A549 (cell line): Measurements from ENCODE around the gene HSD11B2. TPM values are rescaled to one million over a fixed set of nuclear protein-coding genes. Genes with fewer than 3 reads are reported as not detected.

Source experiments
- ATAC-seq, 2 experiments: fragments of 200-7000 bp in 1 of 2; fragments of >200 bp in 1 of 2; cut with Nextera tagmentation in 1 of 2; cut with Tn5 transposase in 1 of 2; 3 replicates each; pipeline versions ENCODE4 v1.8.0 to v1.9.1; 2018 to 2020; ENCODE audit warnings: mild to moderate bottlenecking in 1 of 2, moderate library complexity in 1 of 2
- CTCF ChIA-PET: fragments of 300-600 bp; sonication (Branson Sonifier 250); formaldehyde crosslinking; extraction: SDS; loops from one replicate; lab custom pipeline; 2021; ENCODE audit warnings: antibody characterized with exemption, inconsistent platforms; lab: Yijun Ruan, JAX
- POLR2A ChIA-PET: fragments of 350-600 bp; formaldehyde crosslinking; extraction: SDS; loops from one replicate; lab custom pipeline; 2021; ENCODE audit warnings: antibody characterized with exemption, inconsistent platforms; lab: Yijun Ruan, JAX
- DNase-seq, 2 experiments: peaks; one replicate each; pipeline versions ENCODE4 v3.0.0 to v3.0.0-alpha.2; 2011 to 2016; ENCODE audit warnings: low read depth in 1 of 2, low spot score in 1 of 2
- FAIRE-seq: peaks from 2 replicates; lab custom pipeline; 2011; peaks lifted over from hg19 to GRCh38; lab: Jason Lieb, UNC
- H3K27ac ChIP-seq, 2 experiments: fragments of >200 bp; sonication (Bioruptor Twin); formaldehyde crosslinking; 3 replicates each; pipeline ENCODE4 v1.5.1; 2016 to 2017
- H3K4me1 ChIP-seq: fragments of >200 bp; sonication (Bioruptor Twin); formaldehyde crosslinking; 3 replicates; pipeline ENCODE4 v1.6.1; 2016
- H3K4me2 ChIP-seq: fragments of >200 bp; sonication (Bioruptor Twin); formaldehyde crosslinking; 3 replicates; pipeline ENCODE4 v1.6.1; 2016
- H3K4me3 ChIP-seq: fragments of >200 bp; sonication (Bioruptor Twin); formaldehyde crosslinking; 3 replicates; pipeline ENCODE4 v1.5.1; 2016
- H3K9me3 ChIP-seq: fragments of >200 bp; sonication (Bioruptor Twin); formaldehyde crosslinking; 3 replicates; pipeline ENCODE4 v1.6.1; 2016
- CBX8 ChIP-seq: fragments of 200-600 bp; sonication (generic); IDR thresholded peaks from 2 replicates; pipeline ENCODE4 v1.6.1; 2016
- CEBPB ChIP-seq, 2 experiments: fragments of >200 bp in 1 of 2; sonication (Bioruptor Twin) in 1 of 2; formaldehyde crosslinking in 1 of 2; IDR thresholded peaks; 2 replicates each; pipeline ENCODE4 v1.6.1; 2012 to 2016
- EHMT2 ChIP-seq: fragments of 200-600 bp; sonication (generic); IDR thresholded peaks from 2 replicates; pipeline ENCODE4 v1.6.1; 2016; ENCODE audit warnings: antibody characterized with exemption, low read depth, mild to moderate bottlenecking, moderate library complexity
- FOSB ChIP-seq: fragments of 250-450 bp; sonication (Bioruptor Pico); IDR thresholded peaks from 2 replicates; pipeline ENCODE4 v1.5.0; 2020; ENCODE audit warnings: mild to moderate bottlenecking, moderate library complexity
- FOSL2 ChIP-seq, 2 experiments: fragments of 450-650 bp in 1 of 2; fragments of >200 bp in 1 of 2; sonication (Bioruptor Twin) in 1 of 2; formaldehyde crosslinking; IDR thresholded peaks; 2 replicates each; pipeline versions ENCODE4 v1.5.0 to v1.6.1; 2016 to 2020; ENCODE audit warnings: mild to moderate bottlenecking in 1 of 2, moderate library complexity in 1 of 2
- HDAC2 ChIP-seq: fragments of 200-600 bp; sonication (generic); IDR thresholded peaks from 2 replicates; pipeline ENCODE4 v1.6.1; 2016
- JUN ChIP-seq, 2 experiments: fragments of >200 bp; sonication (Bioruptor Twin); formaldehyde crosslinking; IDR thresholded peaks; 2 replicates in 1 of 2; 3 replicates in 1 of 2; pipeline ENCODE4 v1.6.1; 2016 to 2017
- MYC ChIP-seq: IDR thresholded peaks from 2 replicates; pipeline ENCODE4 v1.6.1; 2012; ENCODE audit warnings: mild to moderate bottlenecking, inconsistent platforms, low read length, improper control_type of control experiment, borderline replicate concordance
- NPAS2 ChIP-seq: fragments of 250-450 bp; sonication (Bioruptor Pico); IDR thresholded peaks from 2 replicates; pipeline ENCODE4 v1.8.0; 2022; ENCODE audit warnings: mild to moderate bottlenecking, moderate library complexity, borderline replicate concordance
- RNF2 ChIP-seq: fragments of 200-600 bp; sonication (generic); IDR thresholded peaks from 2 replicates; pipeline ENCODE4 v1.6.1; 2016; ENCODE audit warnings: low read depth, mild to moderate bottlenecking, antibody characterized with exemption, moderate library complexity, borderline replicate concordance
- ZFP36 ChIP-seq: fragments of 450-650 bp; IDR thresholded peaks from 2 replicates; pipeline ENCODE4 v1.6.1; 2014; ENCODE audit warnings: borderline replicate concordance; ENCODE audit not compliant: partially characterized antibody
- WGBS: methylation state at CpG from one replicate; pipeline ENCODE4 v1.1.6; 2017; ENCODE audit errors: missing lambda C conversion rate; 5-methylcytosine and 5-hydroxymethylcytosine counted together
- polyA plus RNA-seq, 4 experiments: library from polyadenylated mRNA; depleted of rRNA in 3 of 4; stranded (reverse); fragments of >200 nt; fragmentation: RNase III in 1 of 4; extraction: RNeasy Plus Mini Kit Qiagen cat#74134 plus additional on column Dnase treatment in 1 of 4; gene quantifications; 2 replicates in 3 of 4; 3 replicates in 1 of 4; pipeline ENCODE4 v1.2.3, GENCODE V29; 2011 to 2017
- TF ChIP-seq, protein P1 (sequence below): IDR thresholded peaks from 2 replicates; pipeline ENCODE4 v1.6.1; 2012; ENCODE audit warnings: low read depth, borderline replicate concordance
- TF ChIP-seq, protein P2 (sequence below): IDR thresholded peaks from 2 replicates; pipeline ENCODE4 v1.6.1; 2012
- TF ChIP-seq, protein P3 (sequence below): fragments of >200 bp; sonication (Bioruptor Twin); formaldehyde crosslinking; IDR thresholded peaks from 3 replicates; pipeline ENCODE4 v1.5.1; 2016
- TF ChIP-seq, protein P4 (sequence below): fragments of 200-600 bp; sonication (generic); IDR thresholded peaks from 2 replicates; pipeline ENCODE4 v1.6.1; 2016; ENCODE audit warnings: antibody characterized with exemption, mild to moderate bottlenecking, moderate library complexity
- TF ChIP-seq, protein P5 (sequence below): fragments of 150-350 bp; IDR thresholded peaks from 2 replicates; pipeline ENCODE4 v1.6.1; 2014; ENCODE audit warnings: low read depth, mild to moderate bottlenecking, low read length
- TF ChIP-seq, protein P6 (sequence below): fragments of >200 bp; sonication (Bioruptor Twin); formaldehyde crosslinking; IDR thresholded peaks from 2 replicates; pipeline ENCODE4 v1.6.1; 2016

HSD11B2 gene
- polyA plus RNA-seq, 2 of the 4 experiments (the other 2 are of a cell fraction) = 0.53 to 1.6 TPM

DNA sequence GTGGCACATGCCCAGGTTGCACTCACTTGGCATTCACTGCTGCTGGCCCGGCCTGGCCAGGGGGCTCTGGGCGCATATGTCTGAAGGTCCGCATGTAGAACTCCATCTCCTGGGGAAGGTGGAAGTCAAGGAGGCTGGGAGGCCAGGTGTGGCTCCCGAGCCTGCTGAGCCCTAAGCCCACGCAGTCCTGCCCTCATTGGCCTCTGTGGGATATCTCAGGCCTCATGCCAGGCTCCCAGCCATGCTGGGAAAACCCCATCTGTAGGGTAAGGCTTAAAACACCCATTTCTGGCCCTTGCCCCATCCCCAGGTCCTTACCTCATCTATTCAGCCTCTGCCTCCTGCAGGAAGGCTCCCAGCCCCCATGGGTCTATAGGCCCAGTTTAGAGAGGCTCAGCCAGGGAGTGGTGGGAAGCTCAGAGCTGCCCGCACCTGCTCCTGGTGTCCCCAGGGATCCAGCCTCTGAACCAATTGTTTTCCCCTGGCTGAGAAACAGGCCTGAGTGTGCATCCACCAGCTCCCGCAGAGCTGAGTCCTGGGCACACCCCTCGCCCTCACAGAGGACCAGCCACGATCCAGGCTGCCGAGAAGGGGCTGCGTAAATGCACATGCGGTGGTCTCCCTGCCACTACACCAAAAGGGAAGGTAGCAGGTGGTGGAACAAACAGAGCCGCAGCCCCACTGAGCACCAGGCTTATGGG is 35.3 kb upstream of the HSD11B2 start:
- no peaks in the 10 kb centered on the region for H3K9me3 ChIP-seq
- 82% methylated on average over 9 of the region's 13 CpGs for WGBS
- H3K4me3 ChIP-seq = no peak overlapping the region
- POLR2A ChIA-PET = interaction anchor here (0.8 kb wide), 1 partner anchor 69 kb away, joined by 3 read pairs; the partner anchor contains the start of genes KCTD19 and LRRC36
- peak overlapping the region; percentile 28 to 68; a peak in 3 of 6 replicates for H3K27ac ChIP-seq
- FAIRE-seq (no peak), DNase-seq (no peak), ATAC-seq (no peak; a peak in 1 of 6 replicates)
- H3K4me2 ChIP-seq = peak overlapping the region; percentile 66
- no peak for TF ChIP-seq EHMT2
- TF ChIP-seq NPAS2 (CRISPR knock-in tag) = no peak
- TF ChIP-seq, protein P1, sequence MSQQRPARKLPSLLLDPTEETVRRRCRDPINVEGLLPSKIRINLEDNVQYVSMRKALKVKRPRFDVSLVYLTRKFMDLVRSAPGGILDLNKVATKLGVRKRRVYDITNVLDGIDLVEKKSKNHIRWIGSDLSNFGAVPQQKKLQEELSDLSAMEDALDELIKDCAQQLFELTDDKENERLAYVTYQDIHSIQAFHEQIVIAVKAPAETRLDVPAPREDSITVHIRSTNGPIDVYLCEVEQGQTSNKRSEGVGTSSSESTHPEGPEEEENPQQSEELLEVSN = no peak
- TF ChIP-seq FOSB (CRISPR knock-in tag) = no peak
- TF ChIP-seq CEBPB (IDR thresholded peaks at IDR 0.05) = no peak
- TF ChIP-seq RNF2 = no peak
- no peak for TF ChIP-seq CBX8
- TF ChIP-seq, protein P2, sequence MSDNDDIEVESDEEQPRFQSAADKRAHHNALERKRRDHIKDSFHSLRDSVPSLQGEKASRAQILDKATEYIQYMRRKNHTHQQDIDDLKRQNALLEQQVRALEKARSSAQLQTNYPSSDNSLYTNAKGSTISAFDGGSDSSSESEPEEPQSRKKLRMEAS = no peak
- TF ChIP-seq FOSL2 (IDR thresholded peaks at IDR 0.05) = no peak
- no peak for TF ChIP-seq FOSL2 (CRISPR knock-in tag; IDR thresholded peaks at IDR 0.05)
- TF ChIP-seq JUN (IDR thresholded peaks at IDR 0.05) = no peak
- TF ChIP-seq, protein P3, sequence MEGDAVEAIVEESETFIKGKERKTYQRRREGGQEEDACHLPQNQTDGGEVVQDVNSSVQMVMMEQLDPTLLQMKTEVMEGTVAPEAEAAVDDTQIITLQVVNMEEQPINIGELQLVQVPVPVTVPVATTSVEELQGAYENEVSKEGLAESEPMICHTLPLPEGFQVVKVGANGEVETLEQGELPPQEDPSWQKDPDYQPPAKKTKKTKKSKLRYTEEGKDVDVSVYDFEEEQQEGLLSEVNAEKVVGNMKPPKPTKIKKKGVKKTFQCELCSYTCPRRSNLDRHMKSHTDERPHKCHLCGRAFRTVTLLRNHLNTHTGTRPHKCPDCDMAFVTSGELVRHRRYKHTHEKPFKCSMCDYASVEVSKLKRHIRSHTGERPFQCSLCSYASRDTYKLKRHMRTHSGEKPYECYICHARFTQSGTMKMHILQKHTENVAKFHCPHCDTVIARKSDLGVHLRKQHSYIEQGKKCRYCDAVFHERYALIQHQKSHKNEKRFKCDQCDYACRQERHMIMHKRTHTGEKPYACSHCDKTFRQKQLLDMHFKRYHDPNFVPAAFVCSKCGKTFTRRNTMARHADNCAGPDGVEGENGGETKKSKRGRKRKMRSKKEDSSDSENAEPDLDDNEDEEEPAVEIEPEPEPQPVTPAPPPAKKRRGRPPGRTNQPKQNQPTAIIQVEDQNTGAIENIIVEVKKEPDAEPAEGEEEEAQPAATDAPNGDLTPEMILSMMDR = no peak
- TF ChIP-seq, protein P4, sequence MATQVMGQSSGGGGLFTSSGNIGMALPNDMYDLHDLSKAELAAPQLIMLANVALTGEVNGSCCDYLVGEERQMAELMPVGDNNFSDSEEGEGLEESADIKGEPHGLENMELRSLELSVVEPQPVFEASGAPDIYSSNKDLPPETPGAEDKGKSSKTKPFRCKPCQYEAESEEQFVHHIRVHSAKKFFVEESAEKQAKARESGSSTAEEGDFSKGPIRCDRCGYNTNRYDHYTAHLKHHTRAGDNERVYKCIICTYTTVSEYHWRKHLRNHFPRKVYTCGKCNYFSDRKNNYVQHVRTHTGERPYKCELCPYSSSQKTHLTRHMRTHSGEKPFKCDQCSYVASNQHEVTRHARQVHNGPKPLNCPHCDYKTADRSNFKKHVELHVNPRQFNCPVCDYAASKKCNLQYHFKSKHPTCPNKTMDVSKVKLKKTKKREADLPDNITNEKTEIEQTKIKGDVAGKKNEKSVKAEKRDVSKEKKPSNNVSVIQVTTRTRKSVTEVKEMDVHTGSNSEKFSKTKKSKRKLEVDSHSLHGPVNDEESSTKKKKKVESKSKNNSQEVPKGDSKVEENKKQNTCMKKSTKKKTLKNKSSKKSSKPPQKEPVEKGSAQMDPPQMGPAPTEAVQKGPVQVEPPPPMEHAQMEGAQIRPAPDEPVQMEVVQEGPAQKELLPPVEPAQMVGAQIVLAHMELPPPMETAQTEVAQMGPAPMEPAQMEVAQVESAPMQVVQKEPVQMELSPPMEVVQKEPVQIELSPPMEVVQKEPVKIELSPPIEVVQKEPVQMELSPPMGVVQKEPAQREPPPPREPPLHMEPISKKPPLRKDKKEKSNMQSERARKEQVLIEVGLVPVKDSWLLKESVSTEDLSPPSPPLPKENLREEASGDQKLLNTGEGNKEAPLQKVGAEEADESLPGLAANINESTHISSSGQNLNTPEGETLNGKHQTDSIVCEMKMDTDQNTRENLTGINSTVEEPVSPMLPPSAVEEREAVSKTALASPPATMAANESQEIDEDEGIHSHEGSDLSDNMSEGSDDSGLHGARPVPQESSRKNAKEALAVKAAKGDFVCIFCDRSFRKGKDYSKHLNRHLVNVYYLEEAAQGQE = no peak
- TF ChIP-seq, protein P5, sequence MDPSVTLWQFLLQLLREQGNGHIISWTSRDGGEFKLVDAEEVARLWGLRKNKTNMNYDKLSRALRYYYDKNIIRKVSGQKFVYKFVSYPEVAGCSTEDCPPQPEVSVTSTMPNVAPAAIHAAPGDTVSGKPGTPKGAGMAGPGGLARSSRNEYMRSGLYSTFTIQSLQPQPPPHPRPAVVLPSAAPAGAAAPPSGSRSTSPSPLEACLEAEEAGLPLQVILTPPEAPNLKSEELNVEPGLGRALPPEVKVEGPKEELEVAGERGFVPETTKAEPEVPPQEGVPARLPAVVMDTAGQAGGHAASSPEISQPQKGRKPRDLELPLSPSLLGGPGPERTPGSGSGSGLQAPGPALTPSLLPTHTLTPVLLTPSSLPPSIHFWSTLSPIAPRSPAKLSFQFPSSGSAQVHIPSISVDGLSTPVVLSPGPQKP = no peak
- TF ChIP-seq ZFP36 = no peak
- TF ChIP-seq HDAC2 = no peak
- TF ChIP-seq, protein P6, sequence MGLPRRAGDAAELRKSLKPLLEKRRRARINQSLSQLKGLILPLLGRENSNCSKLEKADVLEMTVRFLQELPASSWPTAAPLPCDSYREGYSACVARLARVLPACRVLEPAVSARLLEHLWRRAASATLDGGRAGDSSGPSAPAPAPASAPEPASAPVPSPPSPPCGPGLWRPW = no peak
- no peak for TF ChIP-seq MYC
- peaks cover 15% of the 10 kb centered on the region for H3K4me1 ChIP-seq
- CTCF ChIA-PET = interaction anchor here (0.9 to 2.6 kb wide), 6 partner anchors 11 to 135 kb away, joined by 3 to 10 read pairs (median 4); partner anchors contain the start of genes KCTD19 and LRRC36
